Upper lobe of right lung (tissue), 1 donor: ENCODE results near the gene ILF3. TPM values are rescaled to one million over a fixed set of nuclear protein-coding genes. Genes with fewer than 3 reads are reported as not detected.
A peak's percentile ranks its signal among the peaks of the same experiment; 100 is the strongest.

Experiments
- ATAC-seq: fragments of 200-7000 bp; cut with Tn5 transposase; one replicate; pipeline ENCODE4 v1.9.1; 2020; ENCODE audit warnings: mild to moderate bottlenecking, moderate library complexity
- DNase-seq: peaks from one replicate; pipeline ENCODE4 v3.0.0-alpha.2; 2020
- H3K27ac ChIP-seq: fragments of 200-600 bp; one replicate; pipeline ENCODE4 v1.8.0; 2022
- H3K27me3 ChIP-seq: fragments of 200-600 bp; one replicate; pipeline ENCODE4 v1.8.0; 2022; ENCODE audit warnings: mild to moderate bottlenecking
- H3K36me3 ChIP-seq: fragments of 200-600 bp; one replicate; pipeline ENCODE4 v1.8.0; 2022
- H3K4me1 ChIP-seq: fragments of 200-600 bp; one replicate; pipeline ENCODE4 v1.8.0; 2022
- H3K4me3 ChIP-seq: fragments of 200-600 bp; one replicate; pipeline ENCODE4 v1.8.0; 2022; ENCODE audit warnings: mild to moderate bottlenecking
- H3K9me3 ChIP-seq: fragments of 200-600 bp; one replicate; pipeline ENCODE4 v1.8.0; 2022
- CTCF ChIP-seq: fragments of 200-600 bp; IDR thresholded peaks from one replicate; pipeline ENCODE4 v1.8.0; 2022; ENCODE audit warnings: antibody characterized with exemption
- intact Hi-C: fragments of 100-400 bp; cut with DNase I; formaldehyde crosslinking; loops from one replicate; pipeline ENCODE4 v1.11.0; 2022
- total RNA-seq: library from RNA; stranded (reverse); fragmentation: NEBNext Ultra II Directional; extraction: Animal tissue kit (Norgen Biotek cat#: 25700); gene quantifications from one replicate; pipeline ENCODE4 v1.2.1, GENCODE V29; 2021
- donor health status: DM: no; HTN: yes; CAD: no; lungs with severe emphysema.

Gene ILF3
- total RNA-seq, 1 donor from 2014 or later: 182 TPM

GRCh38 chr19:10707440-10707839 lies 53.3 kb downstream of the ILF3 start:
- Histone ChIP-seq H3K27me3 (no peaks in the 10 kb centered on the region), H3K9me3 (no peaks in the 10 kb centered on the region), H3K36me3 (no peaks in the 10 kb centered on the region), H3K4me1 (peaks cover 1% of the 10 kb centered on the region), H3K27ac (no peak overlapping the region), H3K4me3 (no peak overlapping the region)
- TF ChIP-seq CTCF: no peak
- intact Hi-C loops: no loop called here
- no peak for DNase-seq
- no peak for ATAC-seq

GRCh38 chr19:10708291-10708690 lies 54.1 kb downstream of the ILF3 start:
- H3K4me1 ChIP-seq: no peaks in the 10 kb centered on the region
- DNase-seq (no peak), ATAC-seq (no peak)
- no peak for TF ChIP-seq CTCF
- no peaks in the 10 kb centered on the region for H3K9me3 ChIP-seq
- no peaks in the 10 kb centered on the region for H3K27me3 ChIP-seq
- H3K4me3 ChIP-seq: no peak overlapping the region
- no peak overlapping the region for H3K27ac ChIP-seq
- intact Hi-C loops: no loop called here
- no peaks in the 10 kb centered on the region for H3K36me3 ChIP-seq

- Histone ChIP-seq H3K27me3 (no peaks in the 10 kb centered on the region), H3K4me3 (no peak overlapping the region), H3K27ac (no peak overlapping the region), H3K4me1 (no peaks in the 10 kb centered on the region), H3K36me3 (no peaks in the 10 kb centered on the region), H3K9me3 (no peaks in the 10 kb centered on the region)
- DNase-seq (no peak), ATAC-seq (no peak)
- intact Hi-C loops: loop anchor here (10.0 kb wide), 1 partner anchor 63 kb away; no protein-coding TSS in a partner anchor
- no peak for TF ChIP-seq CTCF
Observed at GRCh38 chr19:10712045-10712444, 57.9 kb downstream of the ILF3 start.

GRCh38 chr19:10712754-10713153 lies 58.6 kb downstream of the ILF3 start:
- Histone ChIP-seq H3K4me1 (no peaks in the 10 kb centered on the region), H3K4me3 (no peak overlapping the region), H3K27ac (no peak overlapping the region), H3K9me3 (no peaks in the 10 kb centered on the region), H3K36me3 (no peaks in the 10 kb centered on the region), H3K27me3 (no peaks in the 10 kb centered on the region)
- DNase-seq (no peak), ATAC-seq (no peak)
- intact Hi-C loops: loop anchor here (10.0 kb wide), 1 partner anchor 62 kb away; no protein-coding TSS in a partner anchor
- no peak for TF ChIP-seq CTCF

GRCh38 chr19:10713317-10713716 lies 59.2 kb downstream of the ILF3 start:
- TF ChIP-seq CTCF: no peak
- Histone ChIP-seq H3K4me3 (no peak overlapping the region), H3K36me3 (no peaks in the 10 kb centered on the region), H3K9me3 (no peaks in the 10 kb centered on the region), H3K27ac (no peak overlapping the region), H3K4me1 (no peaks in the 10 kb centered on the region), H3K27me3 (no peaks in the 10 kb centered on the region)
- DNase-seq: no peak
- ATAC-seq: no peak
- intact Hi-C loops: loop anchor here (10.0 kb wide), 1 partner anchor 61 kb away; no protein-coding TSS in a partner anchor

DNA sequence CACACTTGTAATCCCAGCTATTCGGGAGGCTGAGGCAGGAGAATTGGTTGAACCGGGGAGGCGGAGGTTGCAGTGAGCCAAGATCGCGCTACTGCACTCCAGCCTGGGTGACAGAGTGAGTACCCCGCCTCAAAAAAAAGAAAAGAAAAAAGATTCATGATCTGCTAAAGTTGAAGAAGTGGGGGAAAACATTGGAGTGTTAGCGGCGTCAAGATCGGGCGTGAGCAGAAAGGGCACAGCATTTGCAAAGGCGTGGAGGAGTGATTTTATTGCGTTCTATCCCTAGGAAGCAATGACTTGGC lies 62.9 kb downstream of the ILF3 start:
- intact Hi-C loops: loop anchor here (10.0 kb wide), 1 partner anchor 58 kb away; no protein-coding TSS in a partner anchor
- Histone ChIP-seq H3K36me3 (peaks cover 5% of the 10 kb centered on the region), H3K9me3 (no peaks in the 10 kb centered on the region), H3K4me1 (peaks cover 28% of the 10 kb centered on the region), H3K27ac (peak overlapping the region; percentile 37), H3K27me3 (no peaks in the 10 kb centered on the region), H3K4me3 (peak overlapping the region; percentile 11)
- TF ChIP-seq CTCF: no peak
- no peak for ATAC-seq
- DNase-seq: no peak
